ENCODE measurements around the gene VWA3A.

The VWA3A gene

DNA sequence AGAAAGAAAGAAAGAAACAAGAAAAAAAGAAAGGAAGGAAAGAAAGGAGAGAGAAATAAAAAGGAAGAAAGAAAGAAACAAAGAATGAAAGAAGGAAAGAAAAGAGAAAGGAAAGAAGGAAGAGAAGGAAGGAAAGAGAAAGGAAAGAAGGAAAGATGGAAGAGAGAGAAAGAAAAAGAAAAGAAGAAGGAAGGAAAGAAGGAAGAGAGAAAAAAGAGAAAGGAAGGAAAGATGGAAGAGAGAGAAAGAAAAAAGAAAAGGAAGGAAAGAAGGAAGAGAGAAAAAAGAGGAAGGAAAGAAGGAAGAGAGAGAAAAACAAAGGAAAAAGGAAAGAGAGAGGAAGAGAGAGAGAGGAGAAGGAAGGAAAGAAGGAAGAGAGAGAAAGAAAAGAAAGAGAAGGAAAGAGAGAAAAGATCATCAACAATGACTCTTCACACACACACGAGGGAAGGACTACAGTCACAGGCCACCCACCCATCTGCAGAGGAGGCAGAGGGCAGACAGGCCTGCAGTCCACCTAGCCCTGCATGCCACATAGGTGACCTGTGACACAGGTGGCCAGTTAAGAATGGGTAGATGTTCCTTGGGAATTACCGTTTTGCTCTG is 23.9 kb downstream of the VWA3A start:
- TF ChIP-seq, protein P1, sequence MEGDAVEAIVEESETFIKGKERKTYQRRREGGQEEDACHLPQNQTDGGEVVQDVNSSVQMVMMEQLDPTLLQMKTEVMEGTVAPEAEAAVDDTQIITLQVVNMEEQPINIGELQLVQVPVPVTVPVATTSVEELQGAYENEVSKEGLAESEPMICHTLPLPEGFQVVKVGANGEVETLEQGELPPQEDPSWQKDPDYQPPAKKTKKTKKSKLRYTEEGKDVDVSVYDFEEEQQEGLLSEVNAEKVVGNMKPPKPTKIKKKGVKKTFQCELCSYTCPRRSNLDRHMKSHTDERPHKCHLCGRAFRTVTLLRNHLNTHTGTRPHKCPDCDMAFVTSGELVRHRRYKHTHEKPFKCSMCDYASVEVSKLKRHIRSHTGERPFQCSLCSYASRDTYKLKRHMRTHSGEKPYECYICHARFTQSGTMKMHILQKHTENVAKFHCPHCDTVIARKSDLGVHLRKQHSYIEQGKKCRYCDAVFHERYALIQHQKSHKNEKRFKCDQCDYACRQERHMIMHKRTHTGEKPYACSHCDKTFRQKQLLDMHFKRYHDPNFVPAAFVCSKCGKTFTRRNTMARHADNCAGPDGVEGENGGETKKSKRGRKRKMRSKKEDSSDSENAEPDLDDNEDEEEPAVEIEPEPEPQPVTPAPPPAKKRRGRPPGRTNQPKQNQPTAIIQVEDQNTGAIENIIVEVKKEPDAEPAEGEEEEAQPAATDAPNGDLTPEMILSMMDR (conservative IDR thresholded peaks at IDR 0.05): no peak
- no peak overlapping the region for H3K27ac ChIP-seq

DNA sequence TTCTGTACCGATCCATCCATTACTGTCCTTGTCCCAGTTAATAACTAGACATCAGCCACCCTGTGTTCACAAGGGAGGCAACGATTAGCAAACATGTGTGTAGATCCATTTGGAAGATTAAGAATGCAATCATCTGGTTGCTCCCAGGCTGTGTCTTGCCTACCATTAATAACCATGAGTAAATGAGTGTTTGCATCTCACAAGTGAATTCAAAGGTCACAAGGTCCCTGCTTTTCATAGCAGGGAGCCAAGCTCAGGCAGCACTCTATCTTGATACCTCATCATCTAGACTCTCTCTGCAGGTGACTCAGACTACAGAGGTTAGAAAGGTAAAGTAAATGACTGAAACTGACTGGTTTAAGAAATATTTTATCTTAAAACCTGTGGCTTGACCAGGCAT is 25.3 kb downstream of the VWA3A start:
- H3K27ac ChIP-seq: no peak overlapping the region
- TF ChIP-seq, protein P1 (conservative IDR thresholded peaks at IDR 0.05): no peak

DNA sequence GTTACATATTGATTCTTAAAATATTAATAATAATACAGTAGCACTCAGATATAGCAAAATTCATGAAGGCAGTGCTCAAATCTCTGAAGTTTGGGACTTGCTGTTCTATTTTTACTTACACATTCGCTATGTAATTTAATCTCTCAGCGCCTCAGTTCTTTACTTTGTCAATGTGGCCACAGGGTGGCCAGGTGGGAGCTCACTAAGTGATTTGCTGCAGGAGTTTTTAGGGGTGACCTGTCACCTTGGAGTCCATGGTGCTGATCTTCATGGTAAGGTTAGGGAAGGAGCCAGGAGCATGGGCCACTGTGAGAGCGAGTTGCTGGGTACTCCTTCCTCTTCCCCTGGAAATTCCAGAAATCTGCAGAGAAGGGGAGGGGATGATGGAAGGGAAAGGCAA is 28.1 kb downstream of the VWA3A start:
- TF ChIP-seq, protein P1 (conservative IDR thresholded peaks at IDR 0.05): no peak
- no peak overlapping the region for H3K27ac ChIP-seq

DNA sequence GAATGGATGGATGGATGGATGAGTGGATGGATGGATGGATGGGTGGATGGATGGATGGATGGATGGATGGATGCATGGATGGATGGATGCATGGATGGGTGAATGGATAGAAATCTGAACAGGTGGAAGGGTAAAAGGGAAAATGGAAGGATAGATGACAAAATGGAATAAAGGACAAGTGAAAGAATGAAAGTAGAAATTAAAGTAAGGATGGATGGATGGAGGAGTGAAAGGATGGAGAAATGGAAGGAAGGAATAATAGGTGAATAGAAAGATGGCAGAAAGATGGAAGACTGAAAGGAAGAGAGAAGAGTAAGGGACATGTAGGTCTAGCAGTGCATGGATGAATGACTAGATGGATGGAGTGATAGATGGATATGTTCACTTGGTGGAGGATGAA is 29.9 kb downstream of the VWA3A start:
- no peak overlapping the region for H3K27ac ChIP-seq
- TF ChIP-seq, protein P1 (conservative IDR thresholded peaks at IDR 0.05): no peak

DNA sequence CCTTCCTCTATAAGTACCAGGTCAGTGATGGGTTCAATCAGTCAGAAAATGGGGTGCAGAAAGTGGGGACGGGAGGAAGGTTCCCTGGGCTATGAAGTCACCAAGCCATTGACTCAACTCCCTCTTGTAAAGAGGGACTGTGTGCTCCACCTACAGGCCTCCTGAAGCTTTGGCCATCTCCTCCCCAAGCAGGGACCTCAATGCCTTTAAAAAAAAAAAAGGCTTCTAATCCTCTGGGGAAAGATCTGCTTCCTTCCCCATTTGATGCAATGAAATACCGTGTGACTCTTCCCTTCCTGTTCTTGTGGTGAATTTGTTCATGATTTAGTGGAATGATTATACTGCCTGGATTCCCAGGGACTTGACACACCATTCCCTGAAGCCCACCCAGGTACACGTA is 30.8 kb downstream of the VWA3A start:
- TF ChIP-seq, protein P1 (conservative IDR thresholded peaks at IDR 0.05): no peak
- H3K27ac ChIP-seq: no peak overlapping the region

DNA sequence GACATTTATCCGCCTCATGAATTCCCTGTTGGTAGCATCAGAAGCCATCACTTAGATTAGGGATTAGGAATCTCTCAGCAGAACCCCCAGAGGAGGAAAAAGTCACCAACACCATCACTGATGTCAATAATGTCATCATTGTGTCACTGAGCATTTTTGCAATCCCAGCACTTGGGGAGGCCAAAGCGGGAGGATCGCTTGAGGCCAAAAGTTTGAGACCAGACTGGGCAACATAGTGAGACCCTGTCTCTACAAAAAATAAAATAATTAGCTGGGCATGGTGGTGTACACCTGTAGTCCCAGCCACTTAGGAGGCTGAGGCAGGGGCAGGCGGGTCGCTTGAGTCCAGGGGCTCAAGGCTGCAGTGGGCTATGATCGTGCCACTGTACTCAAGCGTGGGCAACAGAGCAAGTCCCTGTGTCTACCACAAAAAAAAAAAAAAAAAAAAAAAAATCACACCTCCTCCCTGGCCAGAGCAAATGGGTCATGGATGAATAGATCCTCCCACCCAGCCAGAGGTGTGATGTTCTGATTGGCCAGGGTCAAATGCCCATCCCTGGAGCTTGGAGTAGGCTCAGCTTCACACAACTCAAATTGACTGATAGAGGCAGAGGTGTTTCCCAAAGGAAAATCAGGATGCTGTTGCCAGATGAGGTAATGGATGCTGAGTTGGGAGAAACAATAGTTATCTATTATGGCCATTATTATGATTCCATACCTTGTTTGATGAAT is 31.6 kb downstream of the VWA3A start:
- TF ChIP-seq, protein P1 (conservative IDR thresholded peaks at IDR 0.05): no peak

DNA sequence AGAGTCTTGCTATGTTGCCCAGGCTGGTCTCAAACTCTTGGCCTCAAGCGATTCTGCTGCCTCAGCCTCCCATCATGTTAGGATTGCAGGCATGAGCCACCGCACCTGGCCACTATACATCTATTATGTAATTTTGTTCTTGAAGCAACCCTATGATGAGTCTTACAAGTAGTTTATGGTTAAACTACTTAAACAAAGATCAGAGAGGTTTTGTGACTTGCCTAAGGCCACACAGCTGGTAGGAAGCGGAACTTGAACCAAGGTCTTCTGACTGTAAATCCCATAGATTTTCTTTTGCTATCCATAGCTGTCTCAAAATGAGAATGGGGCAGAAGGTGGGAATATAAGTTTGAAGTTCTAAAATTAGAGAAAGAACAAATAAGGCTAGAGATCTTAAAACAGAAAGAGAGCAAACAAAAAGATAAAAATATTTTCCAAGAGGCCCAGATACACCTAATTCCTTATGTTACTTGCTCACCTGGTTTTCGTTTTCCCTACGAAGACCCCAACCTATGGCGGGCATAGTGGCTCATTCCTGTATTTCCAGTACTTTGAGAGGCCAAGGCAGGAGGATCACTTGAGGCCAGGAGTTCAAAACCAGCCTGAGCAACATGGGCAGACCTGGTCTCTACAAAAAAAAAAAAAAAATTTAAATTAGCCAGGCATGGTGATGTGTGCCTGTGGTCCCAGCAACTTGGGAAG is 32.4 kb downstream of the VWA3A start:
- TF ChIP-seq, protein P1 (conservative IDR thresholded peaks at IDR 0.05): no peak
- H3K27ac ChIP-seq: no peak overlapping the region

More for the DNA sequence above, 31.6 kb downstream of the VWA3A start:
- no peak overlapping the region for H3K27ac ChIP-seq
